AG09319 (cell line): ENCODE results near the gene LY6G5C.

Experiments
- DNase-seq: peaks from one replicate; pipeline ENCODE4 v3.0.0-alpha.2; 2010; ENCODE audit warnings: low read depth; ENCODE audit errors: extremely low read depth
- CTCF ChIP-seq: IDR thresholded peaks from 2 replicates; pipeline ENCODE4 v1.5.1; 2011; ENCODE audit warnings: low read depth, mild to moderate bottlenecking, inconsistent platforms, low read length, moderate library complexity

Gene LY6G5C

GRCh38 chr6:31626952-31627351 is 53.9 kb downstream of the LY6G5C start:
- no peak for TF ChIP-seq CTCF
- DNase-seq, result no peak
